Sigmoid colon (tissue), 7 donors: ENCODE data around the gene FAM162A. TPM values are rescaled to one million over a fixed set of nuclear protein-coding genes. Genes with fewer than 3 reads are reported as not detected.

Experiments used
- DNase-seq: peaks from one replicate; pipeline ENCODE4 v3.0.0-alpha.2; 2019
- H3K27ac ChIP-seq, 4 donors: fragments of 200-600 bp; sonication (generic); one replicate each; pipeline ENCODE4 v1.5.1; 2016 to 2019; ENCODE audit warnings: mild to moderate bottlenecking in 1 of 4
- H3K27me3 ChIP-seq, 3 donors: fragments of 200-600 bp; sonication (generic); one replicate each; pipeline ENCODE4 v1.5.1; 2019; ENCODE audit warnings: mild to moderate bottlenecking in 1 of 3
- H3K36me3 ChIP-seq, 4 donors: fragments of 200-600 bp; sonication (generic); one replicate each; pipeline ENCODE4 v1.5.1; 2016 to 2019
- H3K4me1 ChIP-seq, 4 donors: fragments of 200-600 bp; sonication (generic); one replicate each; pipeline ENCODE4 v1.5.1; 2017 to 2019
- H3K4me3 ChIP-seq, 4 donors: fragments of 200-600 bp; sonication (generic); one replicate each; pipeline ENCODE4 v1.5.1; 2017 to 2019; ENCODE audit warnings: mild to moderate bottlenecking in 2 of 4, moderate library complexity in 1 of 4
- H3K9me3 ChIP-seq, 4 donors: fragments of 200-600 bp in 3 of 4; sonication (generic) in 3 of 4; one replicate each; pipeline versions ENCODE4 v1.5.1 to v1.6.1; 2013 to 2019
- CTCF ChIP-seq, 4 experiments: fragments of 450-650 bp in 3 of 4; fragments of 200-600 bp in 1 of 4; IDR thresholded peaks; one replicate each; pipeline ENCODE4 v1.5.1; 2016 to 2019; ENCODE audit warnings: antibody characterized with exemption in 4 of 4, mild to moderate bottlenecking in 3 of 4, moderate library complexity in 2 of 4
- EP300 ChIP-seq, 4 donors: sonication (generic); formaldehyde crosslinking; IDR thresholded peaks; one replicate each; pipeline ENCODE4 v1.6.1; 2017; ENCODE audit warnings: antibody characterized with exemption in 4 of 4
- POLR2A ChIP-seq, 2 donors: fragments of 450-650 bp; IDR thresholded peaks; one replicate each; pipeline ENCODE4 v1.6.1; 2016; ENCODE audit warnings: antibody characterized with exemption in 2 of 2, mild to moderate bottlenecking in 2 of 2, moderate library complexity in 2 of 2
- POLR2AphosphoS5 ChIP-seq, 4 donors: sonication (generic); formaldehyde crosslinking; IDR thresholded peaks; one replicate each; pipeline ENCODE4 v1.6.1; 2017; ENCODE audit warnings: antibody characterized with exemption in 4 of 4
- WGBS, 2 donors: extraction: QIAGEN DNeasy Blood & Tissue Kit; methylation state at CpG; one replicate each; pipeline ENCODE4 v1.1.7; 2013; 5-methylcytosine and 5-hydroxymethylcytosine counted together
- intact Hi-C: fragments of 100-400 bp; cut with DNase I; formaldehyde crosslinking; loops from one replicate; pipeline ENCODE4 v1.15.1; 2023
- polyA plus RNA-seq, 3 donors: library from polyadenylated mRNA; stranded (reverse); fragments of 200-250 nt; gene quantifications; one replicate each; pipeline ENCODE4 v1.2.3, GENCODE V29; 2013
- total RNA-seq, 4 donors: library from RNA; depleted of rRNA; stranded (reverse); fragments of >200 nt; gene quantifications; one replicate each; pipeline ENCODE4 v1.1.0, GENCODE V29; 2016
- donor health status: healthy with polysubstance abuse.
- donor health status: Bipolar disorder and iron deficiency.
- donor health status: healthy.

The FAM162A gene
- total and polyA plus RNA-seq, 7 donors: 37.1 to 298 (median 56.6) TPM

GRCh38 chr3:122405015-122405414 is 21.0 kb downstream of the FAM162A start:
- no peaks in the 10 kb centered on the region for H3K4me1 ChIP-seq
- peaks cover 0 to 74% (median 15%) of the 10 kb centered on the region in 4 donors for H3K36me3 ChIP-seq
- H3K9me3 ChIP-seq: no peaks in the 10 kb centered on the region
- TF ChIP-seq EP300 (IDR thresholded peaks at IDR 0.05) (no peak), CTCF (IDR thresholded peaks at IDR 0.05) (no peak), POLR2AphosphoS5 (IDR thresholded peaks at IDR 0.05) (no peak), POLR2A (IDR thresholded peaks at IDR 0.05) (no peak)
- no peak overlapping the region for H3K27ac ChIP-seq
- no peak overlapping the region for H3K4me3 ChIP-seq
- 80 to 97% methylated on average over 3 of the region's 3 CpGs for WGBS, 2 donors
- no peak for DNase-seq
- no peaks in the 10 kb centered on the region for H3K27me3 ChIP-seq
- intact Hi-C loops: no loop called here

- WGBS, 2 donors: 81 to 89% methylated on average over 4 of the region's 4 CpGs
- H3K36me3 ChIP-seq: peaks cover 0 to 84% (median 21%) of the 10 kb centered on the region in 4 donors
- H3K4me1 ChIP-seq: no peaks in the 10 kb centered on the region
- H3K27me3 ChIP-seq: no peaks in the 10 kb centered on the region
- no peaks in the 10 kb centered on the region for H3K9me3 ChIP-seq
- H3K4me3 ChIP-seq: no peak overlapping the region
- TF ChIP-seq POLR2A (IDR thresholded peaks at IDR 0.05) (no peak), EP300 (IDR thresholded peaks at IDR 0.05) (no peak), CTCF (IDR thresholded peaks at IDR 0.05) (no peak)
- no peak overlapping the region for H3K27ac ChIP-seq
- no peak for DNase-seq
- intact Hi-C loops: no loop called here
Measured at GRCh38 chr3:122406198-122406597, 22.2 kb downstream of the FAM162A start.

GRCh38 chr3:122407946-122408345 is 24.0 kb downstream of the FAM162A start:
- Histone ChIP-seq H3K27me3 (no peaks in the 10 kb centered on the region), H3K4me1 (peaks cover 0 to under 1% (median 0%) of the 10 kb centered on the region in 4 donors), H3K9me3 (no peaks in the 10 kb centered on the region), H3K27ac (no peak overlapping the region), H3K36me3 (peaks cover 0 to 94% (median 21%) of the 10 kb centered on the region in 4 donors), H3K4me3 (no peak overlapping the region)
- intact Hi-C loops: no loop called here
- 92% methylated on average over 1 of the region's 1 CpG for WGBS, 2 donors
- TF ChIP-seq POLR2A (IDR thresholded peaks at IDR 0.05) (no peak), POLR2AphosphoS5 (IDR thresholded peaks at IDR 0.05) (no peak), CTCF (IDR thresholded peaks at IDR 0.05) (no peak), EP300 (IDR thresholded peaks at IDR 0.05) (no peak)
- no peak for DNase-seq

GRCh38 chr3:122409446-122409845 is 25.5 kb downstream of the FAM162A start:
- intact Hi-C loops: no loop called here
- H3K4me1 ChIP-seq: peaks cover 0 to 8% (median 4%) of the 10 kb centered on the region in 4 donors
- H3K36me3 ChIP-seq: peaks cover 0 to 82% (median 21%) of the 10 kb centered on the region in 4 donors
- WGBS, 2 donors: 65 to 76% methylated on average over 6 of the region's 6 CpGs
- H3K27ac ChIP-seq: no peak overlapping the region
- TF ChIP-seq POLR2A (IDR thresholded peaks at IDR 0.05) (no peak), POLR2AphosphoS5 (IDR thresholded peaks at IDR 0.05) (no peak), CTCF (IDR thresholded peaks at IDR 0.05) (no peak), EP300 (IDR thresholded peaks at IDR 0.05) (no peak)
- H3K27me3 ChIP-seq: no peaks in the 10 kb centered on the region
- no peaks in the 10 kb centered on the region for H3K9me3 ChIP-seq
- no peak overlapping the region for H3K4me3 ChIP-seq
- DNase-seq: no peak

GRCh38 chr3:122410111-122410510 is 26.1 kb downstream of the FAM162A start:
- DNase-seq: no peak
- no peak for TF ChIP-seq POLR2A (IDR thresholded peaks at IDR 0.05)
- no peak for TF ChIP-seq CTCF (IDR thresholded peaks at IDR 0.05)
- no peak for TF ChIP-seq POLR2AphosphoS5 (IDR thresholded peaks at IDR 0.05)
- TF ChIP-seq EP300 (IDR thresholded peaks at IDR 0.05): no peak
- 91% methylated on average over 4 of the region's 4 CpGs for WGBS, 2 donors
- Histone ChIP-seq H3K9me3 (no peaks in the 10 kb centered on the region), H3K4me3 (no peak overlapping the region), H3K27ac (no peak overlapping the region), H3K36me3 (peaks cover 0 to 75% (median 21%) of the 10 kb centered on the region in 4 donors), H3K4me1 (peaks cover 0 to 15% (median 11%) of the 10 kb centered on the region in 4 donors), H3K27me3 (no peaks in the 10 kb centered on the region)
- intact Hi-C loops: loop anchor here (10.0 kb wide), 1 partner anchor 105 kb away; the partner anchor contains the start of gene KPNA1
